CD4-positive, alpha-beta memory T cell (primary cell): Measurements from ENCODE around the gene GCN1. TPM values are rescaled to one million over a fixed set of nuclear protein-coding genes. Genes with fewer than 3 reads are reported as not detected.

Source experiments
- CTCF ChIA-PET: fragments of 350-600 bp; sonication (Branson Sonifier 250); formaldehyde crosslinking; loops from one replicate; lab custom pipeline; 2021; ENCODE audit warnings: inconsistent platforms; ENCODE audit not compliant: partially characterized antibody; lab: Charles Lee
- POLR2A ChIA-PET: fragments of 350-600 bp; sonication (Branson Sonifier 250); formaldehyde crosslinking; loops from one replicate; lab custom pipeline; 2021; ENCODE audit not compliant: partially characterized antibody; lab: Charles Lee
- DNase-seq, 5 donors: peaks; one replicate each; pipeline versions ENCODE4 v3.0.0 to v3.0.0-alpha.2; 2020 to 2022; ENCODE audit warnings: mixed read lengths in 1 of 5
- H3K27ac ChIP-seq: one replicate; pipeline ENCODE4 v1.7.0; 2013; ENCODE audit warnings: low read depth, low read length
- H3K27me3 ChIP-seq: 2 replicates; pipeline ENCODE4 v1.7.0; 2013; ENCODE audit warnings: mild to moderate bottlenecking, low read length, moderate library complexity; ENCODE audit not compliant: insufficient read depth
- H3K36me3 ChIP-seq: 2 replicates; pipeline ENCODE4 v1.7.0; 2013; ENCODE audit warnings: mild to moderate bottlenecking, low read length, moderate library complexity; ENCODE audit not compliant: insufficient read depth
- H3K4me1 ChIP-seq: 2 replicates; pipeline ENCODE4 v1.7.0; 2013; ENCODE audit warnings: mild to moderate bottlenecking, low read length, moderate library complexity; ENCODE audit not compliant: insufficient read depth
- H3K4me3 ChIP-seq, 2 donors: one replicate each; pipeline ENCODE4 v1.7.0; 2013; ENCODE audit warnings: low read length in 2 of 2, mild to moderate bottlenecking in 1 of 2
- H3K9me3 ChIP-seq, 2 donors: one replicate each; pipeline ENCODE4 v1.7.0; 2013; ENCODE audit warnings: low read length in 2 of 2, control low read depth in 1 of 2; ENCODE audit not compliant: control insufficient read depth in 1 of 2
- H3K27ac Mint-ChIP-seq, 7 donors: one replicate each; pipeline ENCODE4 v1.8.0; 2020 to 2021; ENCODE audit warnings: mixed read lengths in 7 of 7, mild to moderate bottlenecking in 6 of 7, inconsistent platforms in 3 of 7, moderate library complexity in 3 of 7
- H3K27me3 Mint-ChIP-seq, 2 donors: one replicate each; pipeline ENCODE4 v1.8.0; 2020 to 2021; ENCODE audit warnings: mixed read lengths in 2 of 2
- H3K36me3 Mint-ChIP-seq, 2 donors: one replicate each; pipeline ENCODE4 v1.8.0; 2020 to 2021; ENCODE audit warnings: mixed read lengths in 2 of 2, inconsistent platforms in 1 of 2, mild to moderate bottlenecking in 1 of 2
- H3K4me1 Mint-ChIP-seq, 4 donors: one replicate each; pipeline ENCODE4 v1.8.0; 2020 to 2021; ENCODE audit warnings: mixed read lengths in 4 of 4, mild to moderate bottlenecking in 1 of 4
- H3K4me3 Mint-ChIP-seq, 8 donors: one replicate each; pipeline ENCODE4 v1.8.0; 2020 to 2021; ENCODE audit warnings: mixed read lengths in 8 of 8, mild to moderate bottlenecking in 7 of 8, moderate library complexity in 6 of 8, inconsistent platforms in 3 of 8
- H3K9me3 Mint-ChIP-seq, 8 donors: one replicate each; pipeline ENCODE4 v1.8.0; 2020 to 2021; ENCODE audit warnings: mixed read lengths in 8 of 8, mild to moderate bottlenecking in 5 of 8, inconsistent platforms in 3 of 8, moderate library complexity in 1 of 8
- intact Hi-C: fragments of 100-400 bp; cut with micrococcal nuclease; formaldehyde crosslinking; loops from one replicate; pipeline ENCODE4 v1.15.1; 2023
- polyA plus RNA-seq, 2 donors: library from polyadenylated mRNA; unstranded; fragments of 300-500 nt; fragmentation: Illumina TruSeq; gene quantifications; one replicate each; pipeline ENCODE4 v1.2.3, GENCODE V29; 2021
- total RNA-seq, 2 experiments: library from RNA; stranded (reverse); gene quantifications; one replicate each; pipeline ENCODE4 v1.2.3, GENCODE V29; 2021

The GCN1 gene
- total and polyA plus RNA-seq, 4 experiments from 2014 or later = 13.9 to 132 (median 78.1) TPM

GRCh38 chr12:120141336-120141735, 53.2 kb downstream of the GCN1 start:
- Mint-ChIP-seq H3K36me3 (peaks cover 53 to 78% of the 10 kb centered on the region in 2 donors), H3K27ac (peak overlapping the region in 1 of 7 donors; percentile 2), H3K4me3 (no peak overlapping the region), H3K4me1 (peaks cover 0 to 2% (median 0%) of the 10 kb centered on the region in 4 donors), H3K27me3 (no peaks in the 10 kb centered on the region), H3K9me3 (no peaks in the 10 kb centered on the region)
- H3K27me3 ChIP-seq = no peaks in the 10 kb centered on the region
- POLR2A ChIA-PET = no interaction called here
- H3K36me3 ChIP-seq = peaks cover 78% of the 10 kb centered on the region
- H3K4me3 ChIP-seq = no peak overlapping the region
- H3K27ac ChIP-seq = no peak overlapping the region
- intact Hi-C loops = no loop called here
- no peaks in the 10 kb centered on the region for H3K9me3 ChIP-seq
- DNase-seq = no peak
- CTCF ChIA-PET = no interaction called here
- no peaks in the 10 kb centered on the region for H3K4me1 ChIP-seq

- peaks cover 84% of the 10 kb centered on the region for H3K36me3 ChIP-seq
- Mint-ChIP-seq H3K36me3 (peaks cover 56 to 83% of the 10 kb centered on the region in 2 donors), H3K27me3 (no peaks in the 10 kb centered on the region), H3K4me1 (peaks cover 0 to 2% (median 0%) of the 10 kb centered on the region in 4 donors), H3K9me3 (no peaks in the 10 kb centered on the region), H3K4me3 (no peak overlapping the region), H3K27ac (no peak overlapping the region)
- H3K27me3 ChIP-seq = no peaks in the 10 kb centered on the region
- H3K4me1 ChIP-seq = no peaks in the 10 kb centered on the region
- DNase-seq = no peak
- H3K27ac ChIP-seq = no peak overlapping the region
- no peaks in the 10 kb centered on the region for H3K9me3 ChIP-seq
- ChIA-PET CTCF (no interaction called here), POLR2A (no interaction called here)
- intact Hi-C loops = no loop called here
- no peak overlapping the region for H3K4me3 ChIP-seq
Observed at GRCh38 chr12:120140603-120141002, 53.9 kb downstream of the GCN1 start.

DNA sequence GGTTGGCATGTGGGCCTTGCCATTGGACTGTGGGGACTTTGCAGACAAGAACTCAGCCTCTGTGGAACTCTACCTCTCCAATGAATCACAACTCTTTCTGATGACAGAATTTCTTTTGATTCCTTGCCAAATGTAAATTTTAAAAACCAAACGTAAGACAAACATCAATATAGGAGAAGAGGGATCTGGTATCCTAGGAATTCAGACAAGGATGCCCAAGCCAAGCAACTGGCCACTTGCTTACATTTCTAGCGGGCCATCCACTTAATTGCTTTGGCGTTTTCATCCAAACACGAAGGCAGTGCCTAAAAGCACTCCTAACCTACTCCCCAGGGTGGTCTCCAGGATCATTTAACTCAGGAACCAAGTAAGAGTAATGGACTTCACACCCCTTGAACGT, 54.6 kb downstream of the GCN1 start:
- Mint-ChIP-seq H3K9me3 (no peaks in the 10 kb centered on the region), H3K27ac (peak overlapping the region in 2 of 7 donors; percentile 29 to 81), H3K4me1 (peaks cover 0 to 2% (median 0%) of the 10 kb centered on the region in 4 donors), H3K4me3 (no peak overlapping the region), H3K27me3 (no peaks in the 10 kb centered on the region), H3K36me3 (peaks cover 52 to 84% of the 10 kb centered on the region in 2 donors)
- POLR2A ChIA-PET = no interaction called here
- no peaks in the 10 kb centered on the region for H3K9me3 ChIP-seq
- no peaks in the 10 kb centered on the region for H3K27me3 ChIP-seq
- no peaks in the 10 kb centered on the region for H3K4me1 ChIP-seq
- no peak overlapping the region for H3K4me3 ChIP-seq
- intact Hi-C loops = no loop called here
- DNase-seq = no peak
- H3K36me3 ChIP-seq = peaks cover 80% of the 10 kb centered on the region
- no peak overlapping the region for H3K27ac ChIP-seq
- CTCF ChIA-PET = no interaction called here

- Mint-ChIP-seq H3K4me1 (peaks cover 0 to 2% (median 0%) of the 10 kb centered on the region in 4 donors), H3K9me3 (no peaks in the 10 kb centered on the region), H3K27me3 (no peaks in the 10 kb centered on the region), H3K4me3 (no peak overlapping the region), H3K36me3 (peaks cover 53 to 86% of the 10 kb centered on the region in 2 donors), H3K27ac (no peak overlapping the region)
- no peak for DNase-seq
- no peaks in the 10 kb centered on the region for H3K9me3 ChIP-seq
- H3K36me3 ChIP-seq = peaks cover 83% of the 10 kb centered on the region
- no peaks in the 10 kb centered on the region for H3K4me1 ChIP-seq
- H3K27ac ChIP-seq = no peak overlapping the region
- ChIA-PET POLR2A (no interaction called here), CTCF (no interaction called here)
- intact Hi-C loops = no loop called here
- H3K27me3 ChIP-seq = no peaks in the 10 kb centered on the region
- no peak overlapping the region for H3K4me3 ChIP-seq
Observed at GRCh38 chr12:120138366-120138765, 56.1 kb downstream of the GCN1 start.

- intact Hi-C loops = no loop called here
- H3K27me3 ChIP-seq = no peaks in the 10 kb centered on the region
- peaks cover 88% of the 10 kb centered on the region for H3K36me3 ChIP-seq
- H3K36me3 Mint-ChIP-seq = peaks cover 54 to 90% of the 10 kb centered on the region in 2 donors
- H3K9me3 Mint-ChIP-seq = no peaks in the 10 kb centered on the region
- no peaks in the 10 kb centered on the region for H3K9me3 ChIP-seq
- peaks cover 0 to 2% (median 0%) of the 10 kb centered on the region in 4 donors for H3K4me1 Mint-ChIP-seq
- POLR2A ChIA-PET = no interaction called here
- no peak overlapping the region for H3K27ac Mint-ChIP-seq
- DNase-seq = no peak
- no peak overlapping the region for H3K27ac ChIP-seq
- CTCF ChIA-PET = no interaction called here
- H3K27me3 Mint-ChIP-seq = no peaks in the 10 kb centered on the region
- no peaks in the 10 kb centered on the region for H3K4me1 ChIP-seq
- H3K4me3 Mint-ChIP-seq = no peak overlapping the region
- H3K4me3 ChIP-seq = no peak overlapping the region
Observed at GRCh38 chr12:120137833-120138232, 56.7 kb downstream of the GCN1 start.

GRCh38 chr12:120136093-120136770, 58.3 kb downstream of the GCN1 start:
- Mint-ChIP-seq H3K9me3 (no peaks in the 10 kb centered on the region), H3K27me3 (no peaks in the 10 kb centered on the region)
- peaks cover 88% of the 10 kb centered on the region for H3K36me3 ChIP-seq

DNA sequence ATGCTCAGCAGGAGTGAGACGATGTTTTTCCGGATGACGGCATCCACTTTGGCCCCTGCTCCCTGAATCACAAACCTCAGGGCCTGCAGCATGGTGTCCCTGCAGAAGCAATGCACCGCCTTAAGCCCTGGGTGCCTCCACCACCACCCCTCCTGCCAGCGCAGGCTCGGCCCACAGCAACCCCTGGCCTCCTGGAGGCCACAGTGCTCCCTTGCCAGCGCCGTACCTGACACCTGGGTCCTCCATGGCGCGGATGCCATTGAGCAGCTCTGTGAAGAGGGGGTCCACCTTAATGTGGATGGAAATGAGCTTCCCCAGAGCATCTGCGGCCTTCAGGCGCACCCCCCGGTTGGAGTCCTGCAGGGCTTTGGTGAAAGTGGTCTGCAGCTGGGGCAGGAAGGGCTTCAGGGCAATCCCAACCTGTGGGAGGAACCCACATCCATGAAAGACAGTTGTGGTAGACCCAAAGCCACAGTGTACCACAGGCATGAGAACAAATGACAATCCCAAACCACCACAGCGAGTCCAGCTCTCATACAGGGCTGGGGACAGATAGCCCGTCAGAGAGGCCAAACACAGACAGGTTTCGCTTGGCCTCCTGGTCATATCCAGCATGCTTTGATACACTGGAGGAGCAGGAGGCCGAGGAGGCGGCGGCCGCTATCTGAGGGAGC, 60.1 kb downstream of the GCN1 start:
- H3K9me3 ChIP-seq = no peaks in the 10 kb centered on the region
- H3K4me3 ChIP-seq = no peak overlapping the region
- no peak overlapping the region for H3K27ac ChIP-seq
- intact Hi-C loops = no loop called here
- no peaks in the 10 kb centered on the region for H3K4me1 Mint-ChIP-seq
- no peaks in the 10 kb centered on the region for H3K9me3 Mint-ChIP-seq
- ChIA-PET POLR2A (interaction anchor here (1.2 kb wide), 1 partner anchor 8 kb away, joined by 3 read pairs; no protein-coding TSS in a partner anchor), CTCF (no interaction called here)
- peaks cover 41 to 89% of the 10 kb centered on the region in 2 donors for H3K36me3 Mint-ChIP-seq
- no peaks in the 10 kb centered on the region for H3K4me1 ChIP-seq
- peaks cover 88% of the 10 kb centered on the region for H3K36me3 ChIP-seq
- H3K27ac Mint-ChIP-seq = peak overlapping the region in 1 of 7 donors; percentile 5
- H3K4me3 Mint-ChIP-seq = no peak overlapping the region
- no peak for DNase-seq
- no peaks in the 10 kb centered on the region for H3K27me3 ChIP-seq
- no peaks in the 10 kb centered on the region for H3K27me3 Mint-ChIP-seq

More at GRCh38 chr12:120136093-120136770, 58.3 kb downstream of the GCN1 start:
- Histone ChIP-seq H3K27me3 (no peaks in the 10 kb centered on the region), H3K4me3 (no peak overlapping the region), H3K27ac (no peak overlapping the region), H3K9me3 (no peaks in the 10 kb centered on the region), H3K4me1 (no peaks in the 10 kb centered on the region)
- Mint-ChIP-seq H3K4me1 (peaks cover 0 to 2% (median 0%) of the 10 kb centered on the region in 4 donors), H3K4me3 (no peak overlapping the region), H3K27ac (peak overlapping the region in 1 of 7 donors; percentile 36), H3K36me3 (peaks cover 53 to 91% of the 10 kb centered on the region in 2 donors)
- intact Hi-C loops = no loop called here
- DNase-seq = no peak
- CTCF ChIA-PET = no interaction called here
- POLR2A ChIA-PET = no interaction called here
